AG04449 (cell line): ENCODE results near the gene SIPA1L3.
"Not testable (repeated sequence)": the region's sequence is repeated elsewhere in the genome, so short reads cannot be mapped to it uniquely, and the experiment has no call there.

Source experiments
- CTCF ChIA-PET: fragments of 350-600 bp; formaldehyde crosslinking; extraction: SDS; loops from one replicate; lab custom pipeline; 2021; ENCODE audit warnings: antibody characterized with exemption; lab: Yijun Ruan, JAX
- POLR2A ChIA-PET: fragments of 400-600, 350-600 bp; formaldehyde crosslinking; extraction: SDS; loops from one replicate; lab custom pipeline; 2020; ENCODE audit warnings: antibody characterized with exemption, inconsistent platforms; lab: Yijun Ruan, JAX
- DNase-seq: peaks from one replicate; pipeline ENCODE4 v3.0.0-alpha.2; 2010; ENCODE audit warnings: low read depth, low spot score
- H3K4me3 ChIP-seq: 2 replicates; pipeline ENCODE4 v1.5.1; 2011; ENCODE audit warnings: low read depth, mild to moderate bottlenecking, control low read depth, low read length
- TF ChIP-seq, protein P1 (sequence below): IDR thresholded peaks from one replicate; pipeline ENCODE4 v1.5.1; 2011; ENCODE audit warnings: mild to moderate bottlenecking, moderate library complexity, low read length, control low read depth, inconsistent platforms; ENCODE audit not compliant: insufficient read depth; ENCODE audit errors: missing control alignments

Gene SIPA1L3

DNA sequence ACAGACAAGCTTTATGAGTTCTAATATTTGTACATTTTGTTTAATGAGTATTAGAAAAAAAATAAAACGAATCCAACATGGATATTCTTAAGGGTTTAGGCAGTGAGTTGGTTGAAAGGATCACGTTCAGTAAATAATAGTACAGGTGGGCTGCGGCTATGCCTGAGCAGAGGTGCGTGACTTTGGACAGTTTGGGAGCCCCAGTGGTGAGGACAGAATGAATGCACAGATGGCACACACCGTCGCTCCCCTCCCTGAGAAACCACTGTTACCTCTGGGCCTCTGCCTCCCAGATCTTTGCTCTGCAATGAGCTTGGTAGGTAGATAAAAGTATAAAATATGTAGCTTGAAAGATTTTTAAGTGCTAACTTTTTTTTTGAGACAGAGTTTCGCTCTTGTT lies 153.3 kb downstream of the SIPA1L3 start:
- ChIA-PET POLR2A (no interaction called here), CTCF (interaction anchor here (0.9 to 4.2 kb wide), 7 partner anchors 9 to 161 kb away, joined by 3 to 30 read pairs (median 4); no protein-coding TSS in a partner anchor)
- DNase-seq = no peak
- no peak overlapping the region for H3K4me3 ChIP-seq
- TF ChIP-seq, protein P1, sequence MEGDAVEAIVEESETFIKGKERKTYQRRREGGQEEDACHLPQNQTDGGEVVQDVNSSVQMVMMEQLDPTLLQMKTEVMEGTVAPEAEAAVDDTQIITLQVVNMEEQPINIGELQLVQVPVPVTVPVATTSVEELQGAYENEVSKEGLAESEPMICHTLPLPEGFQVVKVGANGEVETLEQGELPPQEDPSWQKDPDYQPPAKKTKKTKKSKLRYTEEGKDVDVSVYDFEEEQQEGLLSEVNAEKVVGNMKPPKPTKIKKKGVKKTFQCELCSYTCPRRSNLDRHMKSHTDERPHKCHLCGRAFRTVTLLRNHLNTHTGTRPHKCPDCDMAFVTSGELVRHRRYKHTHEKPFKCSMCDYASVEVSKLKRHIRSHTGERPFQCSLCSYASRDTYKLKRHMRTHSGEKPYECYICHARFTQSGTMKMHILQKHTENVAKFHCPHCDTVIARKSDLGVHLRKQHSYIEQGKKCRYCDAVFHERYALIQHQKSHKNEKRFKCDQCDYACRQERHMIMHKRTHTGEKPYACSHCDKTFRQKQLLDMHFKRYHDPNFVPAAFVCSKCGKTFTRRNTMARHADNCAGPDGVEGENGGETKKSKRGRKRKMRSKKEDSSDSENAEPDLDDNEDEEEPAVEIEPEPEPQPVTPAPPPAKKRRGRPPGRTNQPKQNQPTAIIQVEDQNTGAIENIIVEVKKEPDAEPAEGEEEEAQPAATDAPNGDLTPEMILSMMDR = no peak

DNA sequence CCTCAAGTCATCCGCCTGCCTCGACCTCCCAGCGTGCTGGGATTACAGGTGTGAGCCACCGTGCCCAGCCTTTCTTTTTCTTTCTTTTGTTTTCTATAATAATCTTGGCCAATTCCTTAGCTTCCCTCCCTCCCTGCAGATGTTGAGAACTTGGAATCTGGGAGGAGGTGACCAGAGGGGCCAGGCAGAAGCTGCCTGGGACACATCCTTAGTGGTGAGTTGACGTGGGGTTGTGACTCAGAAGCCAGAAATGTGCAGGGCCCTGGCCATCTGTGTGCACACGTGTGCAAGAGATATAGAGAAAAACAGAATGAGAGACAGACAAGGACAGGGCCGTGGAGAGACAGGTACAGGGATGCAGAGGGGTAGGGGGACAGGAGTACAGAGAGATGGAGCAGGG lies 154.3 kb downstream of the SIPA1L3 start:
- CTCF ChIA-PET = interaction anchor here (0.9 to 4.2 kb wide), 2 partner anchors 12 to 159 kb away, joined by 3 to 30 read pairs; no protein-coding TSS in a partner anchor

DNA sequence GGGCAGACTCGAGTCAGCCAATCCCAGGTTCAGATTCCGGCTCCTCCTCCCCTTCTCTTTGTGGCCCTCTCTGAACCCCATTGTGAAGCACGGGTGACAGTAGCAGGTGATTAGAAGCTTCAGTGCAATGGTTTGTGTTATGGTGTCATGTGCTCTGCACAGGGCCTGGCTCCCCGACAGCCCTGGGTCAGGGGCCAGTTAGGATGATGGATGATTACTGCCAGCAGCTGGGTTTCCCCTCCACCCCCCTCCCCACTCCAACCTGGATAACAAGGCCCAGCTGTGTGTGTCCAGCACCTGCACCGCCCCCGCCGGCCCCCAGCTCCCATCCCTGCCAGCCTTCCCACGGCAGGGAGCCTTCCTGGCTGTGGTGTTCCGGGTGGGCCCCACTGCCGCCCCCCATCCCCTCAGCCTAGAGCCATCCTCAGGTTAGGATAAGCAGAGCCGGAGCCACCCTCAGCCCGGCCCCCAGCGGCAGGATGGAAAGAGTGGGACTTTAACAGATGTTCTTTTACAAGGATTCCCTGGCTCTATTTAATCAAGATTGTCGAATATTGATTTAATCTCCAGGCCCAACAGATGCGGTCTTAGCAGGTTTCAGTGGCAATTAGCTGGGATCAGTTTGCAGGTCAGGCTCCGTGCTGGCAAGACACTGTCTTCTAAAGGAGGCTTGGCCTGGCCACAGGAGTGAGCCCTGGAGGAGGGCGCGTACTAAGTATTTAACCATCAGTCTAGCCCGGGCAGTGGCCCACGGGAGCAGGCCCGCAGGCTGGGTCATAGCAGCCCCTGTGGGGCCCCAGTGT lies 156.2 kb downstream of the SIPA1L3 start:
- DNase-seq = no peak
- TF ChIP-seq, protein P1 = no peak
- H3K4me3 ChIP-seq = no peak overlapping the region
- ChIA-PET POLR2A (no interaction called here), CTCF (interaction anchor here (1.3 to 3.6 kb wide), 4 partner anchors 11 to 160 kb away, joined by 3 to 20 read pairs (median 4); no protein-coding TSS in a partner anchor)

More for the DNA sequence above, 154.3 kb downstream of the SIPA1L3 start:
- DNase-seq = peak; percentile 36
- no peak overlapping the region for H3K4me3 ChIP-seq
- TF ChIP-seq, protein P1 = no peak
- POLR2A ChIA-PET = no interaction called here

DNA sequence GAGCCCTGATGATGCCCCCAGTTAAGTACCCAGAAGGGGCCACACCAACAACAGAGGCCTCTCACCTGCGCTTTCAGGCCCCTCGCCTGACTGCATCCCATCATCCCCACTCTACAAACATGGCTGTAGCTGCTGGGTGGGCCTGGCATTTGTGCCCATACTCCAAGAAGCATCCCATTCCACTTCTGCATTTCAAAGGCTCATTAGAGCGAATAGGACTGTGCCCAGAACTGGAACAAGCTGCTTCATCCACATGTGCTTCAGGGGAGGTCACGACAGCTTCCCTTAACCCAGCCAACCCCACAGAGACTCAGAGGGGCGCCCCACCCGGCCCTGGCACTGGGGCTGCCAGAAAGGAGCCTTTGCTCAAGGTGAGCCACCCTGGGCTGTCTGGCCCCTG lies 156.9 kb downstream of the SIPA1L3 start:
- ChIA-PET CTCF (interaction anchor here (1.0 to 3.6 kb wide), 4 partner anchors 11 to 161 kb away, joined by 3 to 20 read pairs (median 4); no protein-coding TSS in a partner anchor), POLR2A (no interaction called here)
- TF ChIP-seq, protein P1 = no peak

DNA sequence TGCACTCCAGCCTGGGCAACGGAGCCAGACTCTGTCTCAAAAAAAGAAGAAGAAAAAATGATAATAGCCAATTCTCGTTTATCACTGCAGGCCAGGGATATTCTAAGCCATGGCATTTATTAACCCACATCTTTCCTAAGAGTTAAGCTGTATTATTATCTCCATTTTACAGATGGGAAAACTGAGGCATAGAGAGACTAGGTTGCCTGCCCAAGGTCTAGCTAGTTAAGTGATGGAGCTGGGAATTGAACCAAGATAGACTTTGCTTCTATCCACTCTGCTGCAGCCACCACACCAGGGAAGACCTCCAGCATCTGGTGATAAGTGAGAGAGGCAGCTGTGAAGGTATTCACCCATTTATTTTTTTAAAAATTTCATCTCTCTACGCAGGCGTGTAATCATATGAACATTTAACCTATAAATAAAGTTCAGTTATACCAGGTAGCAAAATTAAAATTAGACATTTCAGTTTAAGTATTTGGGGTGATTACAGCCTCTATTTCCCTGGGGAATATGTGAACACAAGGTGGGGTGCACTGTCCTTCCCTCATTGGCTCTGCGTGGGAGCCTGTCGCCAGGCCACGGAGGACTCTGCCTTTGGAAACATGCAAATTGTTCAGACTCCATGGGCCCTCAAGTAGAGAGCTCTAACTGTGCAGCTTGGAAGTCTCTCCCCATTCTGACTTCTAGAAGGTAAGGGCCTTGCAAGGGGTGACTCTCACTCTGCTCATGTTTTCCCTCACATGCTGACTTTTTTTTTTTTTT lies 157.8 kb downstream of the SIPA1L3 start:
- no peak overlapping the region for H3K4me3 ChIP-seq
- POLR2A ChIA-PET = no interaction called here
- TF ChIP-seq, protein P1 = no peak
- CTCF ChIA-PET = interaction anchor here (0.9 to 3.6 kb wide), 6 partner anchors 10 to 162 kb away, joined by 3 to 20 read pairs (median 4); no protein-coding TSS in a partner anchor
- no peak for DNase-seq

More for the DNA sequence above, 156.9 kb downstream of the SIPA1L3 start:
- no peak overlapping the region for H3K4me3 ChIP-seq
- DNase-seq = no peak

DNA sequence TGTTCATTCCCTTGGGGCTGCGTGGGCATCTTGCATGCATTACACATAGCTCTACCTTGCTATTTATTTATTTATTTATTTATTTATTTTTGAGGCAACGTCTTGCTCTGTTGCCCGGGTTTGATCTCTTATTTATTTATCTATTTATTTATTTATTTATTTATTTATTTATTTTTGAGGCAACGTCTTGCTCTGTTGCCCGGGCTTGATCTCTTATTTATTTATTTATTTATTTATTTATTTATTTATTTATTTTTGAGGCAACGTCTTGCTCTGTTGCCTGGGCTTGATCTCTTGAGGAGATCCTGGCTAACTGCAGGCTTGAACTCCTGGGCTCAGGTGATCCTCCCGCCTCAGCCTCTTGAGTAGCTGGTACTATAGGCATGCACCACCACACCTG lies 158.8 kb downstream of the SIPA1L3 start:
- CTCF ChIA-PET = interaction anchor here (0.9 to 3.6 kb wide), 5 partner anchors 11 to 163 kb away, joined by 3 to 20 read pairs (median 4); no protein-coding TSS in a partner anchor
- H3K4me3 ChIP-seq, DNase-seq, POLR2A ChIA-PET: not testable (repeated sequence)
